ENCODE measurements around the gene DCP1A.
"Not testable (repeated sequence)": the region's sequence is repeated elsewhere in the genome, so short reads cannot be mapped to it uniquely, and the experiment has no call there.

The DCP1A gene

DNA sequence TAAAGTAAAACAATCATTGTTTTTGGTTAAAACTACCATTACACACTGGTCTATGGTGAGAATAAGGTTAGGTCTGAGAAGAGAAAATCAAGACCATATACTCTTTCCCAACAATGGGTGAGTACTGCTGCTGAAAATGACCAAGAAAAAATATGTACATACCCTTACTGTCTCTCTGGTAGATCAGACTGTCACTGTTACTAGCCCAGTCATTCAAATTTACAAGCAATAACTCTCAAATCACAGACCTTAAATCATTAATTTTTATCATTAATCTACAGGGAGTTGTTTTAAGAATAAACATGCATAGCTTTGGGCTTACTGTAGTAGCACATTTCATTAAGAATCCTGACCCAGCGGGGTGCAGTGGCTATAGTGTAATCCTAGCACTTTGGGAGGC is 17.4 kb downstream of the DCP1A start:
- DNase-seq (ENCODE audit: low read depth in 2 of 3, low spot score in 1 of 3), result no peak

DNA sequence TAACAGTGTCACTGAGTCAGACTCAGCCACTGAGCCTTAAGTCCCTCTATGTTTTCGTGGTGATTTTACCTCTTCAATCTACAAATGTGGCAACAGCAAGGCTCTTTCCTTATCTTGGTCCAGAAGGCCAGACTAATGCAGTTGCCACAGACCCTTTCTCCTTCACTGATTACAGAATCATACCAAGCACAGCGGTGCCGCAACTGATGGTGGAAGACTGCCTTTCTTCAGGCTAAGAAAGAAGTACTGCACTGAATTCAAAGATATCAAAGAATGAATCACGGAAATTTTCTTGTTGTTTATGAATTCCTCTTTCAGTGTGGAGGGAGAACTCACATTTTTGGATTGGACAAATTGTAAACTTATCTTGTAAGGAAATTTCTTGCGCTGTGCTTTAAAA is 18.6 kb downstream of the DCP1A start:
- no peak for DNase-seq (ENCODE audit: low read depth in 2 of 3, low spot score in 1 of 3)

DNA sequence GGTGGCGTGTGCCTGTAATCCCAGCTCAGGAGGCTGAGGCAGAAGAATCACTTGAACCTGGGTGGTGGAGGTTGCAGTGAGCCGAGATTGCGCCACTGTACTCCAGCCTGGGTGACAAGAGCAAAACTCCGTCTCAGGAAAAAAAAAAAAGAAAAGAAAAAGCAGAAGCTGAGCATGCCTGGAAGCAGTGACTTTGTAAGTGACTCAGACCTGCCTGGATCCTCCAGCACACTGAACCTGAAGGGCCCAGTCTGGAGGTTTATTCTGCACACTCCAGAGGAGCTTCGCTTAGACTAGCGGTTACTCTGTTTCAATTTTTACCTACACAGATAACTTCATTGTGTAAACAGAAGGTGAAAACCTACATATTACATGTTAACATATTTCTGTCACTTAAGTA is 19.4 kb downstream of the DCP1A start:
- not testable (repeated sequence) for DNase-seq (ENCODE audit: low read depth in 2 of 3, low spot score in 1 of 3)

DNA sequence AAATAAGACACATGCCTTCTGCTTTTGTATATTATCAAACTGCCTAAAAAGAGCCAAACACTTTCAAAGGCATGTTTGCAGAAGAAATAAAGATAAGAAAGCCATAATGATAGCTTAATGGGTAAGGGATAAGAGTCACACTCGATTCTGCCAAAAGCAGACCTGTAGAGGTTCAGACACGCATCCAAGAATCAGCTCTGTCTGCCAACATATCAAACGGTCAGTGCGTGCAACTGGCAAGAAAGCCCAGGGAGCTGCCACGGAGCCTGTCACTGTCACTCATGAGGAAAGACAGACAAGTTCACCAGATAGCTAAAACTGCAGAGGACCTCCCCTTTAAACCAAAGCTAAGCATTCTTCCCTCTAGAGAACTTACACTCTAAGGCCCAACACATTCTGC is 23.2 kb downstream of the DCP1A start:
- no peak for DNase-seq (ENCODE audit: low read depth in 2 of 3, low spot score in 1 of 3)

DNA sequence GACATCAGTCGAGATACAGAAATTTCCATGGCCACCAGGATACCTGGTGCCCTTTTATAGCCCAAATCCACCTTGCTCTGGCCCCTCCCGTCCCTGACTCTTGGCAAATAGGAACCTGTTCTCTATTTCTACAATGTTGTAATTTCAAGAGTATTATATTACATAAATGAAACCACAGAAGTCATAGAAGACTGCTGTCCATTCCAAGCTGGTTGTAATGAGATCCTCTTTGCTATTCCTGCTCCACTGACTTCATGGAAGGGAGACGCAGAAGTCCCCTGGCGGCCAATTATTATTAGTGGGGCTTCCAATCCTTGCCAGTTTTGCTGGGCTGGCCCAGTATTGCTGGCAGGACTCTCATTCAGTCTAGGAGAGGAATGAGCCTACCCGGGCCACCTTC is 26.6 kb downstream of the DCP1A start:
- DNase-seq (ENCODE audit: low read depth in 2 of 3, low spot score in 1 of 3), result no peak

DNA sequence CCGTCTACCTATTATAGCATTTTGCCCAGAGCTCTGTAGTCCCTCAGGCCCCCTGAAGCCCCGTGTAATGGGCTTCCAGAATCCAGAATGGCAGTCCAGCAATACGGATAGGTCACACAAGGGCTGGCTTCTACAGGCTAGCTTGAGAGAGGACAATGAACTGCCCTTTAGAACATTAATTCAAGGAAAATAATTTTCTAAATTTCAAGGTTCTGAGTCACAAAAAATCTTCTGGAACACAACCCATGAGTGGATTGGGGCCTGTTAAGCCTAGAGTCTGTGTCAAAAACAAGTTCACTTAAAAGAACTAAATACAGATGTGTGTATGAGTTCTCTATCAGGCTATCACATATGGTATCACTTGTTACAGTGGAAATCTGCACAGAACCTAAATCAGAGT is 28.8 kb downstream of the DCP1A start:
- DNase-seq (ENCODE audit: low read depth in 2 of 3, low spot score in 1 of 3), result no peak

DNA sequence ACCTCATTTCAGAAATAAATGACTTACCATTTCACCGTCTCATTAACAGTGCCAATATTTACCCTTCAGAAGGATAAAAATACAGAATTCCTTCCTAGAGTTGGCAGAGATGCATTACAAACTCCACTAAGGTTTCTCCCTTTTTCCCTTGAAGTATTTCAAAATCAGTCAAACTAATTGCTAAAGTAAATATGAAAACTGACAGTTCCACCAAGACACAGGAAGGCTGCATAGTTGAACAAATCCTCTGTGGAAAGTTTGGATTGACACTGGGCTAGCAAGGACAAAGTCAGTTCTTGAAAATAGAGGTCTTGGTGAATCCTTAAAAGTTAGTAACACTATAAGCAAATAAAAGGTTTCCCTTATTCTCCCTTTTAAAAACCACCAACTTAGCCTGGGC is 34.5 kb downstream of the DCP1A start:
- DNase-seq (ENCODE audit: low read depth in 2 of 3, low spot score in 1 of 3), result no peak

DNA sequence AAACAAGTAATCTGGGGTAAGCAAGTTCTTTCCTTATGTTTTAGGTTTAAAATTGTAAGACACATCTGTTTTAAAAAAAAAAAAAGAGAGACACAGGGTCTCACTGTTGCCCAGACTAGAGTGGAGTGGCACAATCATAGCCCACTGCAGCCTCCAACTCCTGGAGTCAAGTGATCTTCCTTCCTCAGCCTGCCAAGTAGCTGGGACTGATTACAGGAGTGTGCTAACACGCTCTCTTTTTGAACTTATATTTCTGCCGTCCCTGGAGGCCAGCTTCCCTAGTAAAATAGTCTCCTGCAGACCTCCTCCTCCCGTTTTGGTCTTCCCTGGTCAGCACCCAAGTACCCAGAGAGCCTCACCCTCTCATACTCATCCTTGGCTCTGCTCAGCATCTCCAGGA is 35.5 kb downstream of the DCP1A start:
- DNase-seq (ENCODE audit: low read depth in 2 of 3, low spot score in 1 of 3), result no peak

DNA sequence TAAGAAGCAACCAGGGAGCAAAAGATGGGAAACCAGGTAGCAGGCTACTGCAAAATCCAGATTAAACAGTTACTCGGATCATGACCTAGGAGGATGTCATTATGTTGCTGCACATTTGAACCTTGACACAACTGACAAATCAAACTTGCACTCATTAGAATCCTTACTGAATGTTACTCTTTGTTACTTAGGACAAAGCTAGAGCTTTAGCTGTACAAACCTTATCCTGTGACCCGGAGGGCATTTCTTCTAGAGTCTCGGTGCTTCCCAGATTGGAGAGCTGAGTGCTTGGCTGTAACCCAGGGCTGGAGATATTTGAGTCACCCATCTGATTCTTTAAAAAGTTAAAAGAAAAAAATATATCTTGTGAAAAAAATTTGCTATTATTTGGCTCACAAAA is 43.4 kb downstream of the DCP1A start:
- DNase-seq (ENCODE audit: low read depth in 2 of 3, low spot score in 1 of 3), result no peak

DNA sequence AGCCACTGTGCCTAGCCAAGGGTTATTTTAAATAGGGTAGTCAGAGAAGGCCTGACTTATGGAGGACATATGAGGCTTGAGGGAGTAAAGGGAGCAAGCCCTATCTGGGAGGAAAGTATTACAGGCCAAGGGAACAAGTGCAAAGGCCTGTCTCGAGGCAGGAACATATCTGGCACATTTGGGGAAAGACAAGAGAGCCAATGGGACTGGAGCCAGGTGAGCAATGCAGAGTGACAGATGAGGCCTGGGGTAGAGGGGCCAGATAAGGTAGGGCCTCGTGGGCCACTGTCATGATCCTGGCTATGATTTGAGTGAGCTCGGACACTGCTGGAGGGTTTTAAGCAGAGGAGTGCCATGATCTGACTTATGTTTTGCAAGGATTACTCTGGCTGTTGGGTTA is 43.8 kb downstream of the DCP1A start:
- no peak for DNase-seq (ENCODE audit: low read depth in 2 of 3, low spot score in 1 of 3)

DNA sequence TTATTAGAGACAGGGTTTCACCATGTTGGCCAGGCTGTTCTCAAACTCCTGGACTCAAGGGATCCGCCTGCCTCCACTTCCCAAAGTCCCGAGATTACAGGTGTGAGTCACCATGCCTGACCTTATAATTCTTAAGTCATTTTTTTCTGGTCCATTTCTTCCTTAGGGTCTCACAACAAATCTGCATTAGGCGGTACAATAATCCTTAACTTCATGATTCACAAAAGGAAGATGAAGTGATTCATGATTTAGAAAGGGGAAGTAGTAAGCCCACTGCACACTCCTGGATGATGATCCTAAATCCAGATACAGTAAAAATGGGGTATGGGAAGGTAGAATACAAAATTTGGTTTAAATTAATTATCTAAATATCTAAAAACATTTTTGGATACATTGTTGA is 46.5 kb downstream of the DCP1A start:
- DNase-seq (ENCODE audit: low read depth in 2 of 3, low spot score in 1 of 3), result no peak

DNA sequence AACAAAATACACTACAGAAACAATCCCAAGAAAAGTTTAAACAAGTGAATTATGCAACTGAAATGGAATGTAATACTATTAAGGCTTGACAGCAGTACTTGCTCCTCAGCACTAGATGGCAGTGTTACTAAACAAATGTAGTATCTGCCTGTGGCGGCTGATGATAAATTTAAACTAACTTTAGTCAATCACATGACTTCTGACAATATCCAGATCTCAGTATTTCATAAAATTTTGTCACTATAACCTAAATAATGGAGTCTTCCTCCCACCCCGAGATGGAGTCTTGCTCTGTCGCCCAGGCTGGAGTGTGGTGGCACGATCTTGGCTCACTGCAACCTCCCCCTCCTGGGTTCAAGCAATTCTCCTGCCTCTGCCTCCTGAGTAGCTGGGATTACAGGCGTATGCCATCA is 47.7 kb downstream of the DCP1A start:
- DNase-seq (ENCODE audit: low read depth in 2 of 3, low spot score in 1 of 3), result peak in 1 of 3 donors; percentile 14

DNA sequence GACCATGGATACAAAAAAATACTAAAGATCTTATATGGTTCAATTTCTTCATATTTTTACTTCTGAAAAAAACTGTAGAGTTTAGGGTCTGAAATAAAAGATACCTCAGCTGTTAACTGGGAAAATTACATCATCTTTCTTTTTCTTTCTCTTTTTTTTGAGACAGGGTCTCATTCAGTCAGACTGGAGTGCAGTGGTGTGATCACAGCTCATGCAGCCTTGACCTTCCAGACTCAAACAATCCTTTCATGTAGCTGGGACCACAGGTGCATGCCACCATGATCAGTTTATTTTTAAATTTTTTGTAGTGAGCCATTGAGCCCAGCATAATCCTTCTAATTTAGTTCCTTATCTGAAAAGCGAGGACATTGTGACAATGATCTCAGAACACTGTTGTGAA is 51.9 kb downstream of the DCP1A start:
- DNase-seq (ENCODE audit: low read depth in 2 of 3, low spot score in 1 of 3), result no peak

DNA sequence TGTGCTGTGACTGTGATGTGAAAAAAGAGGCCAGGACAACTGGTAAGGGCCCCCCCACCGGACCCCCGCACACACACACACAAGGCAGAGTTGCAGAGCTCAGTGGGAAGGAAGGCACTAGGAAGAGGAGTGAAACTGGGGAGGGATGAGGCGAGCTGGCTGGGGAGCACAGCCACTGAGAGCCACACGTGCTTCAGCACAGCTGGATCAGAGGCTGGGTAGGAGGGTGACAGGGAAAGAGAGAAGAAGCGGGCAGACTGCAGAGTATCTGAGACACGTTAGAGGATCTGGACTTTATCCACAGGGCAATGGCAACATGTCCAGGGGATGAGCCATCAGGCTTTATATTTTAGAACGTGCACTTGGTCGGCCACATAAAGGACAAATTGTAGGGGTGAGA is 53.5 kb downstream of the DCP1A start:
- DNase-seq (ENCODE audit: low read depth in 2 of 3, low spot score in 1 of 3), result no peak

DNA sequence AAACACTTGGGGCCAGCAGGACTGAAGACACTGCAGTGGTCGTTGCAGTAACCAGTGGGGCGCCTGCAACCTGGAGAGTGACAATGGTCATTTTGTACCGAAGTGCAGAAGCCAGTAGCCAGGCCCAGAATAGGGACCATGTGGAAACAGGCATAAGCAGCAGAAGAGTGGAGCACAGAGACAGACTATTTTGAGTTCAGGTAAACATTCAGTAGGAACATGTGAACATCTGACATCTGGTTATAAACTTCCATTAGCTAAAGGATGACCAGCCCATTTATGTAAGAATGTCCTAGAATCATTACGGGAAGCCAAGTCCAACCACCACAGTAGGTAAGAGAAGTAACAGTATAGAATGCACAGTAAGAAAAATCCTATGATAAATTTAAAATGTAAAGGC is 59.1 kb downstream of the DCP1A start:
- no peak for DNase-seq (ENCODE audit: low read depth in 2 of 3, low spot score in 1 of 3)

DNA sequence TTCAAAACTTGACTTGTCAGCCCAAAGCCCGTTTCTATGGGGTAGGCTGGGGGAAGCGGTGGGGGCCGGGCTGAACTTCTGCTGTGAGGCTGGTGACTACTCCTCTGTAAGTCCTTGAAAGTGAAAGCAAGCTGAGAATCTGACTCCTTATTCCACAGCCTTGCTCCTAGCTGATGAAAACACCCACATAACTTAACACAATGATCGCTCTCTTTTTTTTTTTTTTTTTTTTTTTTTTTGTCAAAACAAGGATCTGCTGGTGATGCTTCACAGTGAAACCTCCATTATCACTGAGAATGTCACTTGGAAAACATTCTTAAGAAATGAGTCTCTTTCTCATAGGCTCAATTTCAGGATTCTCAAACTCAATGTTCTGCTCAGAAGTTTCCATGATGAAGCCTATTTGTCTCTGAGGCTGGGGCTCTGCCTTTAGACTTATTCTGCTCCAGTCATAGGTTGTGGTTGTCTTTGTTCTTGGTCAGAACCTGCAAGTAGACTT is 60.2 kb downstream of the DCP1A start:
- no peak for DNase-seq (ENCODE audit: low read depth in 2 of 3, low spot score in 1 of 3)

DNA sequence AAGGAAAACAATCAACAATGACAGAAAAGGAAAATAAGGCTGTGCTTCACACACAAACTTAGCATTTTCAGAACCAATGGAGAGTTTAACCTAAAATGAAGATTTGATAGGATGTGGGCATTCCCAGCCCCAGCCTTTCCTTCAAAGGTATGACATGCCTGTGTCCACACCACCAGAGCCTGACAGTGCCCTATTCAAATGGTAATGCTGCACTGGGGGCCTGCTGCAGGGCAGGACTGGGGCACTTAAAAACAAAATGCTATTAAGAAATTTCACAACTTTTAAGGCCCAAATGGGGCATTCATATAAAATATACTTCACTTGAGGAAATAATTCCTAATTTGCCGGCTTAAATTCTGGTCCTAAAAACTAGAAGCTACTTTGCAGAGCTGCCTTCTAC is 60.6 kb downstream of the DCP1A start:
- no peak for DNase-seq (ENCODE audit: low read depth in 2 of 3, low spot score in 1 of 3)

DNA sequence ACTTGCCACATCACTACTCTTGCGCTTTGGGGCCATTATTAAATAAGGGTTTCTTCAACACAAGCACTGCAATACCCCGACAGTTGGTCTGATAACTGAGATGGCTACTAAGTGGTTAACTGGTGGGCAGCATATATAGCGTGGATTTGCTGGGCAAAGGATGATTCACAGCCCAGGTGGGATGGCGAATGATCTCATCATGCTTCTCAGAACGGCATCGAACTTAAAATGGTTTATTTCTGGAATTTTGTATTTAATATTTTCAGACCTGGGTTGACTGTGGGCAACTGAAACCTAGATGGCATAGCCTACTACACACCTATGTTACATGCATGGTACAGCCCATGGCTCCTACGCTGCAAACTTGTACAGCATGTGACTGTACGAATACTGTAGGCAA is 64.8 kb downstream of the DCP1A start:
- no peak for DNase-seq (ENCODE audit: low read depth in 2 of 3, low spot score in 1 of 3)

DNA sequence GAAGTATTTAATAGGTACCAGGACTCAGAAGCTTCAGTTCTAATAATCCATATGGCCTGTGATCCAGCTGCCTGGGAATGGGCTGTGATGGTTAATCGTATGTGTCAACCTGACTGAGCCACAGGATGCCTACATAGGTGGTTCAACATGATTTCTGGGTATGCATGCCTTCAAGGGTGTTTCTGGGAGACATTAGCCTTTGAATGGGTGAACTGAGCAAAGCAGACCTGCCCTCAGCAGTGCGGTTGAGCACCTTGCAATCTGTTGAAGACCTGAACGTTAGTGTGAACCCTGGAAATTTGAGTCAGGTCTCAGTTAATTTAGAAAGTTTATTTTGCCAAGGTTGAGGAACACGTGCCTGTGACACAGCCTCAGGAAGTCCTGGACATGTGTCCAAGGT is 68.7 kb downstream of the DCP1A start:
- no peak for DNase-seq (ENCODE audit: low read depth in 2 of 3, low spot score in 1 of 3)

DNA sequence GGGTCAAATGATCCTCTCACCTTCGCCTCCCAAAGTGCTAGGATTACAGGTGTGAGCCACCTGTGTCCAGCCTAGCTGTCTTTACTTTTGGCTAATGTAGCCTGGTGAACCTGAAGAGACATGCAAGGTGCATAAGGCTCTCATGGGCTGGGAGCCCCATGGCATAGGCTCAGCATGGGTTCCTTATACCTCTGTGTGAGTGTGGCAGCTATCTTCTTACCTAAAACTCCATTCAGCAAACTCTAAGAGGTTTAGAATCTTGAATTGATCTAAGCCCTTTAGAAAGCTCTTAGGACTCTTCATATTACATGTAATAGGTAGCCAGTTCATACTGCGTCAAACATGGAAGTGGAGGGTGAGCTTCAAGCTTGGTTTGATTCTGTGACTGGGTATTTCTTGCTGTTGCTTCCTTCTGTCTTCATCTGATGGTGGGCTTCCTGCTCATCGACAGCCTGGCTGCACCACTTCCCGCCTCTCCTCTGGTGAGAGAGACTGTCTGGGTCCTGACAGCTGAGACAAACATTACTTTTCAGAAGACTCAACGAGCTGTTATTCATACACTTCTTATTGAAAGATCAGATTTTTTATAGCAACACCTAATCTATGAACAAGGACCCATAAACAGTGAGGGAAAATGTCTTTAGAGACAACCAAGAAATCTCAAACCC is 72.3 kb downstream of the DCP1A start:
- no peak for DNase-seq (ENCODE audit: low read depth in 2 of 3, low spot score in 1 of 3)

DNA sequence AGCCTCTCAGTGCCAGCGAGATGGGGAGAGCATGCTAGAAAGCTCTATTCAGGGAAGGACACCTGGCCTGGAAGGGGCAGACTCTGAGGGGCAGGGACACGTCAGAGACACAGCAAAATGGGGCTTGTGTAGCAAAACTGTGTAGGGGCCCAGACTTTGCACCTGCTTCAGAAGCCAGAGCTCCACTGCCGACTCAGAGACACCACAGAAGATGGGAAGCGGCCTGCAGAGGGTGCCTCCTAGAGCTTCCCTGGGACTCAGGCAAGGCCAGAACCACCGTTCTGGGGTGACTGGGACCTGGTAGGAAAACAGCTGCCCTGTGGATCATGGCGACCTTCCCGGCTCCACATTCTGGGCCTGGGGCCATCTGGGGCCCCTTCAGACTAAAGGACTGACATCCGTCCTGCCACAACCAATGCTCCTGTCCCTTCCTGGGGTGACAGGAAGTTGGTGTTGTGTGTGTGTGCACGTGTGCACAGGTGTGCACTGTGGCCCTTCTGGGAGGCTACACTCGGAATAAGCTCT is 74.1 kb downstream of the DCP1A start:
- DNase-seq (ENCODE audit: low read depth in 2 of 3, low spot score in 1 of 3), result no peak

DNA sequence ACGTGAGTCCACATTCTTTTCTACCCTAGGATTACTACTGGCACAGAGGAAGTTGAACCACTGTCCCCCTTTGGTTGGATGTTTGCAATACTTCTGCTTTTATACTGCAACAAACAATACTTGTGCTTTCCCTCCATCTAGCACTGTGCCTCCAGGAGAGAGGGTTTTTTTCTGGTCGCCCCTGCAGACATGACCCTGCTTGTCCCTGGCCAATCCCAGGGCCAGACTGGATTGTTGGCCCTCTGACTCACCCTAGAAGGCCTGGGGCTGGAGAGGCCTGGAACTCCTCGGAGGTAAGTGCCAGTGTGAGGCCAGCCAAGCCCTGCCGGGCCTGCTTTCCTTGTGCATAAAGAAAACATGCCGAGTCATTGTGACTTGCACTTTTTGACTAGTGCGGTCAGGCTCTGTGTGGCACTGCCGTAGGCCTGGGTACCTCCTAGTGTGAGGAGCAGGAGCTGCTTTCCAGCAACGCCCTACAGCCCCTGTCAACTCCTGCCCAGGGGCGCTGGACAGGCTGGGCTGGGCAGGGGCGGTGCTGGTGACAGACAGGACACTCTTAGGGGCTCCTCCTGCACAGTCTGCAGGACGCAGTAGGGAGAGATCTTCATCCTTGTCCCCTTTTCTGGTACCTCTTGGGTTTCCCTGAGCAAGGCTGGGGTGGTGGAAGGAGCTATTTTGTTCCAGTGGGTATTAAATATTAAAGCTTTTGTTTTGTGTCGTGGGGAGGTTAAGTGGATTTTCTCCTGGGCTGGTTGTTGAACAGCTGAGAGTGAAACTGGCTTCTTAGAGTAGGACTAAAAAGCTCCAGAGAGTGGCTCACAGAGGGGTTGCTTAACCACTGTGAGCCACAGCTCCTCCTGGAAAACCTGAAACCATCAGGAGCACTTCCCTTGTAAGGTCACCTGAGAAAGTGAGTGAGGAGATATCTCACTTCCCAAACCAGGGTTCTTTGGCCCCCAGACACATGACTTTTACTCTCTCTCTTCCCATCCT is 77.2 kb downstream of the DCP1A start:
- DNase-seq (ENCODE audit: low read depth in 2 of 3, low spot score in 1 of 3), result no peak
